ENCODE data around the gene WAC. TPM values are rescaled to one million over a fixed set of nuclear protein-coding genes. Genes with fewer than 3 reads are reported as not detected.
A peak's percentile ranks its signal among the peaks of the same experiment; 100 is the strongest.
"Not testable (repeated sequence)": the region's sequence is repeated elsewhere in the genome, so short reads cannot be mapped to it uniquely, and the experiment has no call there.

Gene WAC
- polyA plus RNA-seq, 1 donor from 2014 or later, result 118 TPM

- Mint-ChIP-seq H3K36me3 (no peaks in the 10 kb centered on the region), H3K9me3 (no peaks in the 10 kb centered on the region), H3K27ac (no peak overlapping the region), H3K4me1 (peaks cover 0 to 2% (median 0%) of the 10 kb centered on the region in 3 donors), H3K4me3 (no peak overlapping the region), H3K27me3 (no peaks in the 10 kb centered on the region)
Observed at GRCh38 chr10:28508304-28508925, 24.5 kb upstream of the WAC start.

DNA sequence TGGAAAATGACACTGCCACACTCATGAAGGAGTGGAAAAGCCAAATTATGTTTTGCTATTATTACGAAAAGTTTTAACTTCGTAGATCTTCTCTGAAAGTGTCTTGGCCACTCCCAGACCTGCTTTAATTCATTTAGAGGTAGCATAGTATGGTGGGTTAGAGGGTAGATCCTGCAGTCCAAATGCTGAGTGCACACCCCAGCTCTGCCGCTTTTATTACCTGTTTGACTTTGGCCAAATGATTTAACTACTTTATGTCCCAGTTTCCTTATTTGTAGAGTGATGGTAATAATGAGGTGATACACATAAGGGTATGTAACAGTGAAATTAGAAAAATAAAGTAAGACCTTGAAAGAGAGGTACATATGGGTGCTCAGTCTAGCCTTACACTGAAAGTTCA, 23.6 kb upstream of the WAC start:
- Mint-ChIP-seq H3K27ac (no peak overlapping the region), H3K9me3 (no peaks in the 10 kb centered on the region), H3K27me3 (no peaks in the 10 kb centered on the region), H3K4me1 (peaks cover 0 to 3% (median 0%) of the 10 kb centered on the region in 3 donors), H3K36me3 (no peaks in the 10 kb centered on the region), H3K4me3 (no peak overlapping the region)

DNA sequence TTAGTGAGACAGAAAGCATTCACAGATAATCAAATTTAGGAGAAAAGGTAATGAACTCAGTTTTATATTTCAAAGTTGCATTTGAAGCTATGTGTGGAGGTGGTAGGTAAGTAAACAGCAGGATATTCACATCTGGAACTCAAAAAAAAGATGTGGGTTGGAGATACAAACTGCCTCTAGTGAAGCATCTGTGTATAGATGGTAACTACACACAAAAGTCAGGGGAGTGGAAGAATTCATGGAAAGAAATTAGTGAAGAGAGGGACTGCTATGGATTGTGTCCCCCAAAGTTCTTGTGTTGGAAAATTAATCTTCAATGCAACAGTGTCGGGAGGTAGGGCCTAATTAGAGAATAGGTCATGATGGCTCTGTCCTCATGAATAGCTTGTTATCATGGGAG, 18.3 kb upstream of the WAC start:
- H3K4me1 Mint-ChIP-seq, result peaks cover 0 to 7% (median 4%) of the 10 kb centered on the region in 3 donors
- H3K36me3 Mint-ChIP-seq, result peaks cover 3% of the 10 kb centered on the region
- H3K9me3 Mint-ChIP-seq, result peaks cover 0 to 13% (median 2%) of the 10 kb centered on the region in 3 donors
- no peak overlapping the region for H3K27ac Mint-ChIP-seq
- H3K27me3 Mint-ChIP-seq, result no peaks in the 10 kb centered on the region
- no peak overlapping the region for H3K4me3 Mint-ChIP-seq

DNA sequence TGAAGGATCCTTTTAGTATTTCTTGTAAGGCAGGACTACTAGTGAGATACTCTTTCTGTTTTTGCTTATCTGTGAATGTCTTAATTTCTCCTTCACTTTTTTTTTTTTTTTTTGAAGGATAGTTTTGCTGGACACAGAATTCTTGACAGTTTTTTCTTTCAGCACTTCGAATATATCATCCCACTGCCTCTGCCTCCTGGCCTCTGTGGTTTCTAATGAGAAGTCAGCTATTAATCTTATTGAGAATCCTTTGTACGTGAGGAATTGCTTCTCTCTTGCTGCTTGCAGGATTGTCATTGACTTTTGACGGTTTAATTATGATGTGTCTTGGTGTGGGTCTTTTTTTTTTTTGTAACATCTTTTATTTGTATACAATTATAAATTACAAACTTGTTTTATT, 12.6 kb upstream of the WAC start:
- Mint-ChIP-seq H3K4me1 (peaks cover 0 to 7% (median 5%) of the 10 kb centered on the region in 3 donors), H3K9me3 (peaks cover 4 to 27% (median 12%) of the 10 kb centered on the region in 3 donors), H3K36me3 (peaks cover 6% of the 10 kb centered on the region), H3K27ac (no peak overlapping the region), H3K4me3 (no peak overlapping the region), H3K27me3 (no peaks in the 10 kb centered on the region)

DNA sequence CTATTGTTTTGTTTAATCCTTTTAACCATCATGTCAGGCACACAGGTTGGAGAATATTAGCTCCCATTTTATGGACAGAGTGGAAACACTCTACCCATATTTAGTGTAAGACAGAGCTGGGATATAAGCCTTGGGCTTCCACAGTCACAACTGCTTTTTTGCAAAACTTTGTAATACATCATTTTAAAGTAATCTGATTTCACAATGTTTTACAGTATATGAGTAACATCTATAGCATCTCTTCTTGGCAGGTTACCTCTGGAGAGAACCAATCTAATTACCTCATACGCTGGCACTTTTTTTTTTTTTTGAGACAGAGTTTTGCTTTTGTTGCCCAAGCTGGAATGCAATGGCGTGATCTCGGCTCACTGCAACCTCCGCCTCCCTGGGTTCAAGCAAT, 12.1 kb upstream of the WAC start:
- not testable (repeated sequence) for H3K4me3 Mint-ChIP-seq, H3K27me3 Mint-ChIP-seq, H3K36me3 Mint-ChIP-seq, H3K4me1 Mint-ChIP-seq, H3K27ac Mint-ChIP-seq
- peaks cover 4 to 27% (median 12%) of the 10 kb centered on the region in 3 donors for H3K9me3 Mint-ChIP-seq

- not testable (repeated sequence) for H3K4me3 Mint-ChIP-seq, H3K4me1 Mint-ChIP-seq, H3K27ac Mint-ChIP-seq, H3K27me3 Mint-ChIP-seq
- Mint-ChIP-seq H3K36me3 (peaks cover 15% of the 10 kb centered on the region), H3K9me3 (peaks cover 4 to 18% (median 12%) of the 10 kb centered on the region in 3 donors)
Observed at GRCh38 chr10:28521961-28522360, 11.0 kb upstream of the WAC start.

GRCh38 chr10:28523725-28524252, 9.1 kb upstream of the WAC start:
- H3K9me3 Mint-ChIP-seq, result peaks cover 4 to 13% (median 10%) of the 10 kb centered on the region in 3 donors
- peaks cover 17% of the 10 kb centered on the region for H3K36me3 Mint-ChIP-seq
- peak overlapping the region in 1 of 3 donors; percentile 76 for H3K27ac Mint-ChIP-seq
- H3K4me3 Mint-ChIP-seq, result no peak overlapping the region
- H3K27me3 Mint-ChIP-seq, result no peaks in the 10 kb centered on the region
- peaks cover 0 to 9% (median 5%) of the 10 kb centered on the region in 3 donors for H3K4me1 Mint-ChIP-seq

- Mint-ChIP-seq H3K4me1 (peaks cover 38 to 44% (median 42%) of the 10 kb centered on the region in 3 donors), H3K27ac (peak overlapping the region in 2 of 3 donors; percentile 41 to 98), H3K9me3 (no peaks in the 10 kb centered on the region), H3K27me3 (peaks cover 1% of the 10 kb centered on the region), H3K4me3 (peak overlapping the region; percentile 95 to 100 (median 96)), H3K36me3 (peaks cover 19% of the 10 kb centered on the region)
Observed at GRCh38 chr10:28530751-28531150, 2.2 kb upstream of the WAC start.

GRCh38 chr10:28533186-28533564, 257 bp downstream of the WAC start:
- peaks cover 48 to 55% (median 51%) of the 10 kb centered on the region in 3 donors for H3K4me1 Mint-ChIP-seq
- peak overlapping the region; percentile 98 to 100 (median 100) for H3K27ac Mint-ChIP-seq
- H3K27me3 Mint-ChIP-seq, result peaks cover 1% of the 10 kb centered on the region
- H3K9me3 Mint-ChIP-seq, result no peaks in the 10 kb centered on the region
- H3K36me3 Mint-ChIP-seq, result peaks cover 15% of the 10 kb centered on the region
- H3K4me3 Mint-ChIP-seq, result peak overlapping the region; percentile 95 to 100 (median 98)

DNA sequence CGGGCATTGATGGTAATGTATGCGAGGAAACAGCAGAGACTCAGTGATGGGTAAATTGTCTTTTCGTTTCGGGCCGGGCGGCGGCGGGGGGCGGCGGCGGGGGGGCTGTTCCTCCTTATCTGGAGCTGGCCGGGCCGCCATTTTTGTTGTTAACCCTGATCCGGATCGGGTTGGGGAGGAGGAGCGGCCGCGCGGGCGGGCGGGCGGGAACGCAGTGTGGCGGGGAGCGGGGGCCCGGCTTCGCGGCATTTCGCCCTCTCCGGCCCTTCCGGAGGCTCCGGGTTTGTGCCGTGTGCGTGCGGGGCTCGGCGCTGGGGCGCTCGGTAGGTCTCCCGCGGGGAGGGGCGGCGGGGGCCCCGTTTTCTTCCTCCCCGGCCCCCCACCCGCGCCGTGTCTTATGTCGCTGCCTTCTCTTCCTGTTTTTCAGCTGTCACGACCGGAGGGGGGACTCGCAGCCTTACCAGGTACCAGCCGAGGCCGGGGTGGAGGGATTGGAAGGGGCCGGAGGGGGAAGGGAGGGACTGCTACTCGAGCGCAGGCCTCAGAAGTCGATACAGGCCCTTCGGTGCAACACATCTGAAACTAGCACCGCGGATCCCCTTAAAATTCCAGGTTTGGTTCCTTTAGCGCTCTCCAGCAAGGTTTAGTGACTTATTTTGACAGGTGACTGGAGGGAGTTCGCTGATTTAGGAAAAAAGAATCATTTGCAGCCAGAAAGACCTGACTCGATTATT, 820 bp downstream of the WAC start:
- Mint-ChIP-seq H3K27me3 (peaks cover 1% of the 10 kb centered on the region), H3K4me3 (peak overlapping the region; percentile 95 to 100 (median 98)), H3K36me3 (peaks cover 14% of the 10 kb centered on the region), H3K27ac (peak overlapping the region; percentile 73 to 100 (median 98)), H3K9me3 (no peaks in the 10 kb centered on the region), H3K4me1 (peaks cover 48 to 55% (median 49%) of the 10 kb centered on the region in 3 donors)

GRCh38 chr10:28535846-28536245, 2.9 kb downstream of the WAC start:
- Mint-ChIP-seq H3K4me1 (peaks cover 35 to 53% (median 39%) of the 10 kb centered on the region in 3 donors), H3K4me3 (peak overlapping the region in 2 of 4 donors; percentile 63 to 95)

GRCh38 chr10:28538595-28538994, 5.7 kb downstream of the WAC start:
- no peak overlapping the region for H3K27ac Mint-ChIP-seq
- H3K4me3 Mint-ChIP-seq, result no peak overlapping the region
- no peaks in the 10 kb centered on the region for H3K9me3 Mint-ChIP-seq
- peaks cover 44 to 65% (median 49%) of the 10 kb centered on the region in 3 donors for H3K4me1 Mint-ChIP-seq
- H3K27me3 Mint-ChIP-seq, result no peaks in the 10 kb centered on the region
- H3K36me3 Mint-ChIP-seq, result peaks cover 3% of the 10 kb centered on the region

More at GRCh38 chr10:28535846-28536245, 2.9 kb downstream of the WAC start:
- Mint-ChIP-seq H3K27ac (peak overlapping the region in 1 of 3 donors; percentile 98), H3K9me3 (no peaks in the 10 kb centered on the region), H3K36me3 (peaks cover 3% of the 10 kb centered on the region), H3K27me3 (peaks cover 1% of the 10 kb centered on the region)

DNA sequence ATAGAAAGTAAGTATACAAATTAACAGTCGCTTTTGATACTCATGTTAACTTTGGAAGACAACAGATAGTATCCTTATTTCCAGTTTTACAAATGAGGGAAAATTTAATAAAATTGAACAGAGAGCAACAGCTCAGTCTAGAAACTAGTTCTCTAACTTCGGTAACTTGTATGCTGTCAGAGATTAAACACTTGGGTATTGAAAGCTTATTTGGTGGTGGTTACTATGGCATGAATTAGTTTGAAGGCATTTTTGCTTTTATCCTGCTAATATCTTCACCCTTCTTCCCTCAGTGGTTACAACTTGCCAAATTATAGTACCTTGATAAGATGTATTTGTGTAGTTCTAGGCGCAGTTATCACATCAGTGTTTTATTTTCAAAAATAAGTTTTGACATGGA, 7.2 kb downstream of the WAC start:
- Mint-ChIP-seq H3K9me3 (no peaks in the 10 kb centered on the region), H3K4me3 (no peak overlapping the region), H3K27me3 (no peaks in the 10 kb centered on the region), H3K36me3 (peaks cover 3% of the 10 kb centered on the region), H3K4me1 (peaks cover 32 to 63% (median 45%) of the 10 kb centered on the region in 3 donors), H3K27ac (peak overlapping the region in 1 of 3 donors; percentile 17)

- H3K4me1 Mint-ChIP-seq, result peaks cover 28 to 61% (median 45%) of the 10 kb centered on the region in 3 donors
- no peaks in the 10 kb centered on the region for H3K9me3 Mint-ChIP-seq
- H3K4me3 Mint-ChIP-seq, result no peak overlapping the region
- H3K27me3 Mint-ChIP-seq, result no peaks in the 10 kb centered on the region
- peaks cover 1% of the 10 kb centered on the region for H3K36me3 Mint-ChIP-seq
- peak overlapping the region in 2 of 3 donors; percentile 26 to 44 for H3K27ac Mint-ChIP-seq
Observed at GRCh38 chr10:28541717-28542365, 8.9 kb downstream of the WAC start.

DNA sequence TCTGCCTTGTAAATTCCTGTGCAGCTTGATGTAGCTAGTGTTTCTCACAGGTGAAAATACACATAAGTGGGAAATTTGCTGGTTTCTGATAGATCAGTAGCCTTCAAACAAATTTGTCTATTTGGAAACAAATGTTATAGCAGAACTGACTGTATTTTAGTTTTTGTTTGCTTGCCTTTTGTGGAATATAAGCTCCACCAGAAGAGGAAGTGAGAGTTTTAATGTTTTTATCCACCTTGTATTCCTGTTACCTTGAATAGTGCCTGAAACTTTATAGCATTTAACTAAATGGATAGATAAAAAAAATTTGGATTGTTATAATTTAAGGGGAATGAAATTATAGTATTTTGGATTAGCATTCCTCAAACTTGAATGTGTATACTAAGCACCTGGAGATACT, 9.8 kb downstream of the WAC start:
- Mint-ChIP-seq H3K9me3 (no peaks in the 10 kb centered on the region), H3K4me3 (peak overlapping the region in 1 of 4 donors; percentile 60), H3K4me1 (peaks cover 26 to 52% (median 37%) of the 10 kb centered on the region in 3 donors), H3K36me3 (peaks cover 1% of the 10 kb centered on the region), H3K27me3 (no peaks in the 10 kb centered on the region), H3K27ac (peak overlapping the region in 1 of 3 donors; percentile 27)

Data from IgD-negative memory B cell (primary cell).